Nasal cavity respiratory epithelium epithelial cell of viscerocranial mucosa (primary cell): Measurements from ENCODE around the gene U2AF1. TPM values are rescaled to one million over a fixed set of nuclear protein-coding genes. Genes with fewer than 3 reads are reported as not detected.

Source experiments
- total RNA-seq: library from RNA; depleted of rRNA; stranded (reverse); fragments of >200 nt; gene quantifications from 2 replicates; pipeline ENCODE4 v1.2.3, GENCODE V29; 2014

The U2AF1 gene
- total RNA-seq = 18.1 and 40.2 TPM in 2 replicates

DNA sequence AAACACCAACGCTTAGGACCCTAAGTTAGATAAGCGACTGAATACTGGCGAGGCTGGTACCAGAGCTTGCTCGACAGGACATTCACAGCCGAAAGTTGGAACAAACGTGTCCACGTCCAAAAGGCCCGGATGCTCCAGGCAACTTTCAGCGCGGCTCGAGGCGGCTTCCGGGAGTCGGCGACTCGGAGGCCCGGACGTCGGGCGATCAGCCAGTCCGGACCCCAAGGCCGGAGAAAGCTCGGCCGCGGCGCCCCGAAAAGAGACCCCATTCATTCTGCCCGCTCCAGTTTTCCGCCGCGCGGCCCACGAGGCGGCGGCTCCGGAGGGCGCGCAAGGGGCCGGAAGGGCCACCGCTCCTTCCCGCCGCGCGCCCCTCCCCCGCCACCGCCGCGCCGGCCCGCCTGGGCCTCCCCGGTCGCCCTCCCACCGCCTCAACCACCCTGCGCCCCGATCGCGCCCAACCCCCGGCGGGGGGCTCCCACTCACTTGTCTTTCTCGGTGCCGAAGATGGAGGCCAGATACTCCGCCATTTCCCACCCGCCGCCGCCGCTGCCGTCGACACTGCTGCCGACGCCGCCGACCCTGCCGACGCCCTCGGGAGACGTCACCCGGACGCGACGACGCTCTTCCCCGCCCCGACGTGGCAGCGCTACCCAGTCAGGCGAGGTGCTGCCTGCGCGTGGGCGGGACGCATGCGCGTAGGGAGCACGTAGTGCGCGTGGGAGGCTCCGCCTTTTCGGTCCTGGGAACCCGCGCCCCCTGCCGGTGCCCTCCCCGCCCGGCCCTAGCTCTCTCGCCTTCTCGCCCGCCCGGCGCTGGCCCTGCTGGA is at the start of gene U2AF1:
Gene U2AF1 (minus strand): TSS at position 606 of the 829 bp plus-strand sequence. CDS start 76 bp downstream, at position 530.

GRCh38 chr21:43075170-43076022 is 32.0 kb downstream of the U2AF1 start, which contains the start of gene CBS:
Gene CBS (minus strand): TSS chr21:43075835. CDS start chr21:43072193, 3,642 bp downstream.

Other genes with a start within 250 kb of the U2AF1 start
- gene WDR4, start 228.0 kb downstream of the U2AF1 start, total RNA-seq = 23.6 and 34.5 TPM in 2 replicates
- 40.4 and 50.6 TPM in 2 replicates for gene NDUFV3, start 214.3 kb downstream of the U2AF1 start, total RNA-seq
- not detected in 2 replicates for gene ERVH48-1, start 181.9 kb downstream of the U2AF1 start, total RNA-seq
- gene PKNOX1, start 133.0 kb downstream of the U2AF1 start, total RNA-seq = 9.6 and 17.9 TPM in 2 replicates
- gene CBS, start 31.7 kb downstream of the U2AF1 start, total RNA-seq = 52.3 and 72.1 TPM in 2 replicates
- gene CRYAA, start 61.4 kb upstream of the U2AF1 start, total RNA-seq = not detected in 2 replicates